WTC11 (cell line): ENCODE results near the gene LIMS1. TPM values are rescaled to one million over a fixed set of nuclear protein-coding genes. Genes with fewer than 3 reads are reported as not detected.

Source experiments
- ATAC-seq: fragments of 200-7000 bp; cut with Tn5 transposase; 2 replicates; pipeline ENCODE4 v1.10.0; 2021; ENCODE audit warnings: mild to moderate bottlenecking, moderate library complexity
- CTCF ChIA-PET: fragments of 300-600 bp; sonication (Branson Sonifier 250); formaldehyde crosslinking; loops from one replicate; lab custom pipeline; 2021; ENCODE audit warnings: antibody characterized with exemption; lab: Charles Lee
- POLR2A ChIA-PET: fragments of 350-600 bp; sonication (Branson Sonifier 250); formaldehyde crosslinking; loops from one replicate; lab custom pipeline; 2021; ENCODE audit warnings: antibody characterized with exemption; lab: Charles Lee
- DNase-seq: peaks from one replicate; pipeline ENCODE4 v3.0.0; 2021; ENCODE audit warnings: low spot score
- H3K27ac Mint-ChIP-seq: 2 replicates; pipeline ENCODE4 v1.8.0; 2021; ENCODE audit warnings: mixed read lengths
- H3K27me3 Mint-ChIP-seq: 2 replicates; pipeline ENCODE4 v1.8.0; 2021; ENCODE audit warnings: low read depth, mild to moderate bottlenecking, moderate library complexity, mixed read lengths
- H3K36me3 Mint-ChIP-seq: 2 replicates; pipeline ENCODE4 v1.8.0; 2021; ENCODE audit warnings: mixed read lengths
- H3K4me1 Mint-ChIP-seq: 2 replicates; pipeline ENCODE4 v1.8.0; 2022; ENCODE audit warnings: mixed read lengths
- H3K4me3 Mint-ChIP-seq: 2 replicates; pipeline ENCODE4 v1.8.0; 2021; ENCODE audit warnings: mild to moderate bottlenecking, moderate library complexity, mixed read lengths
- H3K9me3 Mint-ChIP-seq: 2 replicates; pipeline ENCODE4 v1.8.0; 2021; ENCODE audit warnings: mixed read lengths
- AFF4 ChIP-seq: sonication (generic); formaldehyde crosslinking; IDR thresholded peaks from 2 replicates; pipeline ENCODE4 v1.8.1; 2023; ENCODE audit warnings: mild to moderate bottlenecking, missing genetic modification reagents, borderline replicate concordance
- CBFB ChIP-seq: sonication (generic); formaldehyde crosslinking; IDR thresholded peaks from 2 replicates; pipeline ENCODE4 v1.8.1; 2022; ENCODE audit warnings: mild to moderate bottlenecking, low read depth, missing genetic modification reagents
- CDX4 ChIP-seq: fragments of 250-450 bp; sonication (Bioruptor Pico); IDR thresholded peaks from 2 replicates; pipeline ENCODE4 v1.9.0; 2021; ENCODE audit warnings: moderate library complexity, mild to moderate bottlenecking, inconsistent platforms, borderline replicate concordance
- CTCF ChIP-seq: fragments of 200-600 bp; IDR thresholded peaks from 2 replicates; pipeline ENCODE4 v1.8.0; 2022; ENCODE audit warnings: antibody characterized with exemption
- E2F5 ChIP-seq: sonication (generic); formaldehyde crosslinking; IDR thresholded peaks from 2 replicates; pipeline ENCODE4 v1.8.1; 2022; ENCODE audit warnings: mild to moderate bottlenecking, moderate library complexity, missing genetic modification reagents
- ESRRA ChIP-seq: sonication (generic); formaldehyde crosslinking; IDR thresholded peaks from 2 replicates; pipeline ENCODE4 v1.8.1; 2022; ENCODE audit warnings: mild to moderate bottlenecking, missing genetic modification reagents, borderline replicate concordance
- ETV6 ChIP-seq: sonication (generic); formaldehyde crosslinking; IDR thresholded peaks from 2 replicates; pipeline ENCODE4 v1.8.1; 2022; ENCODE audit warnings: mild to moderate bottlenecking, missing genetic modification reagents
- FOXK1 ChIP-seq: sonication (generic); formaldehyde crosslinking; IDR thresholded peaks from 2 replicates; pipeline ENCODE4 v1.8.0; 2022; ENCODE audit warnings: mild to moderate bottlenecking, moderate library complexity, missing genetic modification reagents
- FOXP1 ChIP-seq: sonication (generic); formaldehyde crosslinking; IDR thresholded peaks from 2 replicates; pipeline ENCODE4 v1.8.0; 2022; ENCODE audit warnings: missing genetic modification reagents, mild to moderate bottlenecking, moderate library complexity, borderline replicate concordance
- JAZF1 ChIP-seq: fragments of 250-450 bp; sonication (Bioruptor Pico); IDR thresholded peaks from 2 replicates; pipeline ENCODE4 v1.9.0; 2021; ENCODE audit warnings: moderate library complexity, mild to moderate bottlenecking, inconsistent platforms
- NFATC4 ChIP-seq: fragments of 250-450 bp; sonication (Bioruptor Pico); IDR thresholded peaks from 2 replicates; pipeline ENCODE4 v1.9.0; 2021; ENCODE audit warnings: mild to moderate bottlenecking
- NR1H2 ChIP-seq: sonication (generic); formaldehyde crosslinking; IDR thresholded peaks from 2 replicates; pipeline ENCODE4 v1.9.0; 2021; ENCODE audit warnings: mild to moderate bottlenecking, moderate library complexity, missing genetic modification reagents
- RELA ChIP-seq: sonication (generic); formaldehyde crosslinking; IDR thresholded peaks from 2 replicates; pipeline ENCODE4 v1.8.1; 2022; ENCODE audit warnings: missing genetic modification reagents, mild to moderate bottlenecking, borderline replicate concordance
- ZNF263 ChIP-seq: sonication (generic); formaldehyde crosslinking; IDR thresholded peaks from 2 replicates; pipeline ENCODE4 v1.8.1; 2022; ENCODE audit warnings: low read depth, mild to moderate bottlenecking, moderate library complexity, missing genetic modification reagents
- ZNF317 ChIP-seq: sonication (generic); formaldehyde crosslinking; IDR thresholded peaks from 2 replicates; pipeline ENCODE4 v1.8.1; 2023; ENCODE audit warnings: low read depth, mild to moderate bottlenecking, moderate library complexity, missing genetic modification reagents, borderline replicate concordance
- ZNF396 ChIP-seq: fragments of 250-450 bp; sonication (Bioruptor Pico); IDR thresholded peaks from 2 replicates; pipeline ENCODE4 v1.8.0; 2021; ENCODE audit warnings: mild to moderate bottlenecking, moderate library complexity, borderline replicate concordance
- ZNF423 ChIP-seq: fragments of 250-450 bp; sonication (Bioruptor Pico); IDR thresholded peaks from 2 replicates; pipeline ENCODE4 v2.1.2; 2022; ENCODE audit warnings: mild to moderate bottlenecking, moderate library complexity
- total RNA-seq: library from RNA; stranded (reverse); gene quantifications from 3 replicates; pipeline ENCODE4 v1.2.3, GENCODE V29; 2021
- TF ChIP-seq, protein P1 (sequence below): sonication (generic); formaldehyde crosslinking; IDR thresholded peaks from 2 replicates; pipeline ENCODE4 v1.8.0; 2023; ENCODE audit warnings: mild to moderate bottlenecking, missing genetic modification reagents
- TF ChIP-seq, protein P2 (sequence below): sonication (generic); formaldehyde crosslinking; IDR thresholded peaks from 2 replicates; pipeline ENCODE4 v1.8.1; 2023; ENCODE audit warnings: mild to moderate bottlenecking, missing genetic modification reagents

LIMS1 gene
- total RNA-seq, 1 experiment from 2014 or later = 50.6 TPM

GRCh38 chr2:108602422-108602821 is 68.2 kb downstream of the LIMS1 start (continued):
- TF ChIP-seq ESRRA (CRISPR knock-in tag) = no peak
- TF ChIP-seq AFF4 (CRISPR knock-in tag) = no peak
- no peak for TF ChIP-seq ZNF396 (CRISPR knock-in tag)
- no peak for TF ChIP-seq CTCF
- no peak for TF ChIP-seq E2F5 (CRISPR knock-in tag)
- no peak for TF ChIP-seq FOXP1

DNA sequence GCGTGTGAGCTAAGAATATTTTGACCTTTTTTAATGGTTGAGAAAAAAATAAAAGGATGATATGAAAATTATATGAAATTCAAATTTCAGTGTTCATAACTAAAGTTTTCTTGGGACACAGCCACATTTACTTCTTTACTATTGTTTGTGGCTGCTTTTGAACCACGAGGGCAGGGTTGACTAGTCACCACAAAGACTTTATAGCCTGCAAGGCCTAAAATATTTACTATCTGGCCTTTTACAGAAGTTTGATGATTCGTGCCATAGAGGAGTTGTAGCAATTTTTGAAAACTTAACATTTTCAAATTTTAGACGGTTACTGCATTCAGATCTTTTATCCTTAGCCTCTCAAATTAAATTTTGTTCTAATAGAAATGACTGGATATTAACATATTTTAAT is 69.9 kb downstream of the LIMS1 start:
- no peaks in the 10 kb centered on the region; the same call in 1 of the 2 replicates for H3K27me3 Mint-ChIP-seq
- no peak overlapping the region for H3K4me3 Mint-ChIP-seq
- DNase-seq (no peak), ATAC-seq (no peak)
- H3K9me3 Mint-ChIP-seq = peaks cover 16% of the 10 kb centered on the region
- no peak overlapping the region for H3K27ac Mint-ChIP-seq
- POLR2A ChIA-PET = no interaction called here
- peaks cover 16% of the 10 kb centered on the region for H3K4me1 Mint-ChIP-seq
- H3K36me3 Mint-ChIP-seq = 0 out of 2 replicates have a peak, but pooled peaks cover 3% of the 10 kb centered on the region
- CTCF ChIA-PET = interaction anchor here (1.1 to 4.6 kb wide), 2 partner anchors 10 to 32 kb away, joined by 5 to 61 read pairs; no protein-coding TSS in a partner anchor
- TF ChIP-seq CDX4 = no peak
- TF ChIP-seq, protein P1, sequence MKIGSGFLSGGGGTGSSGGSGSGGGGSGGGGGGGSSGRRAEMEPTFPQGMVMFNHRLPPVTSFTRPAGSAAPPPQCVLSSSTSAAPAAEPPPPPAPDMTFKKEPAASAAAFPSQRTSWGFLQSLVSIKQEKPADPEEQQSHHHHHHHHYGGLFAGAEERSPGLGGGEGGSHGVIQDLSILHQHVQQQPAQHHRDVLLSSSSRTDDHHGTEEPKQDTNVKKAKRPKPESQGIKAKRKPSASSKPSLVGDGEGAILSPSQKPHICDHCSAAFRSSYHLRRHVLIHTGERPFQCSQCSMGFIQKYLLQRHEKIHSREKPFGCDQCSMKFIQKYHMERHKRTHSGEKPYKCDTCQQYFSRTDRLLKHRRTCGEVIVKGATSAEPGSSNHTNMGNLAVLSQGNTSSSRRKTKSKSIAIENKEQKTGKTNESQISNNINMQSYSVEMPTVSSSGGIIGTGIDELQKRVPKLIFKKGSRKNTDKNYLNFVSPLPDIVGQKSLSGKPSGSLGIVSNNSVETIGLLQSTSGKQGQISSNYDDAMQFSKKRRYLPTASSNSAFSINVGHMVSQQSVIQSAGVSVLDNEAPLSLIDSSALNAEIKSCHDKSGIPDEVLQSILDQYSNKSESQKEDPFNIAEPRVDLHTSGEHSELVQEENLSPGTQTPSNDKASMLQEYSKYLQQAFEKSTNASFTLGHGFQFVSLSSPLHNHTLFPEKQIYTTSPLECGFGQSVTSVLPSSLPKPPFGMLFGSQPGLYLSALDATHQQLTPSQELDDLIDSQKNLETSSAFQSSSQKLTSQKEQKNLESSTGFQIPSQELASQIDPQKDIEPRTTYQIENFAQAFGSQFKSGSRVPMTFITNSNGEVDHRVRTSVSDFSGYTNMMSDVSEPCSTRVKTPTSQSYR (CRISPR knock-in tag) = no peak
- no peak for TF ChIP-seq ETV6 (CRISPR knock-in tag)
- no peak for TF ChIP-seq FOXK1 (CRISPR knock-in tag)
- TF ChIP-seq ZNF423 = no peak
- no peak for TF ChIP-seq ESRRA (CRISPR knock-in tag)
- TF ChIP-seq CBFB = no peak
- TF ChIP-seq ZNF317 (CRISPR knock-in tag) = no peak
- TF ChIP-seq NR1H2 (CRISPR knock-in tag) = no peak
- TF ChIP-seq JAZF1 (CRISPR knock-in tag) = no peak
- TF ChIP-seq RELA (CRISPR knock-in tag) = no peak
- TF ChIP-seq E2F5 (CRISPR knock-in tag) = no peak
- TF ChIP-seq NFATC4 (CRISPR knock-in tag) = no peak
- no peak for TF ChIP-seq ZNF263 (CRISPR knock-in tag)
- TF ChIP-seq, protein P2, sequence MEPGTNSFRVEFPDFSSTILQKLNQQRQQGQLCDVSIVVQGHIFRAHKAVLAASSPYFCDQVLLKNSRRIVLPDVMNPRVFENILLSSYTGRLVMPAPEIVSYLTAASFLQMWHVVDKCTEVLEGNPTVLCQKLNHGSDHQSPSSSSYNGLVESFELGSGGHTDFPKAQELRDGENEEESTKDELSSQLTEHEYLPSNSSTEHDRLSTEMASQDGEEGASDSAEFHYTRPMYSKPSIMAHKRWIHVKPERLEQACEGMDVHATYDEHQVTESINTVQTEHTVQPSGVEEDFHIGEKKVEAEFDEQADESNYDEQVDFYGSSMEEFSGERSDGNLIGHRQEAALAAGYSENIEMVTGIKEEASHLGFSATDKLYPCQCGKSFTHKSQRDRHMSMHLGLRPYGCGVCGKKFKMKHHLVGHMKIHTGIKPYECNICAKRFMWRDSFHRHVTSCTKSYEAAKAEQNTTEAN (CRISPR knock-in tag) = no peak
- TF ChIP-seq AFF4 (CRISPR knock-in tag) = no peak
